Tibial nerve (tissue), 4 donors: ENCODE measurements around the gene TMEM135. TPM values are rescaled to one million over a fixed set of nuclear protein-coding genes. Genes with fewer than 3 reads are reported as not detected.
A peak's percentile ranks its signal among the peaks of the same experiment; 100 is the strongest.

Experiments
- DNase-seq, 2 donors: peaks; one replicate each; pipeline ENCODE4 v3.0.0-alpha.2; 2019; ENCODE audit warnings: low spot score in 2 of 2
- H3K27ac ChIP-seq, 4 donors: fragments of 200-600 bp; sonication (generic) in 3 of 4; one replicate each; pipeline ENCODE4 v1.5.1; 2017 to 2019; ENCODE audit warnings: mild to moderate bottlenecking in 1 of 4
- H3K27me3 ChIP-seq, 2 donors: fragments of 200-600 bp; sonication (generic) in 1 of 2; one replicate each; pipeline versions ENCODE4 v1.5.1 to v1.6.0; 2017 to 2019
- H3K36me3 ChIP-seq, 3 donors: fragments of 200-600 bp; sonication (generic); one replicate each; pipeline ENCODE4 v1.5.1; 2018 to 2019
- H3K4me1 ChIP-seq, 4 donors: fragments of 200-600 bp; sonication (generic) in 3 of 4; one replicate each; pipeline ENCODE4 v1.5.1; 2017 to 2019
- H3K4me3 ChIP-seq, 4 donors: fragments of 200-600 bp; sonication (generic) in 3 of 4; one replicate each; pipeline ENCODE4 v1.5.1; 2017 to 2019; ENCODE audit warnings: mild to moderate bottlenecking in 1 of 4, moderate library complexity in 1 of 4
- H3K9me3 ChIP-seq, 4 donors: fragments of 200-600 bp; sonication (generic) in 3 of 4; one replicate each; pipeline ENCODE4 v1.5.1; 2017 to 2019
- EP300 ChIP-seq, 2 donors: sonication (generic); formaldehyde crosslinking; IDR thresholded peaks; one replicate each; pipeline ENCODE4 v1.6.1; 2017; ENCODE audit warnings: antibody characterized with exemption in 2 of 2, mild to moderate bottlenecking in 1 of 2
- POLR2A ChIP-seq, 2 donors: fragments of 450-650 bp; IDR thresholded peaks; one replicate each; pipeline ENCODE4 v1.6.1; 2017; ENCODE audit warnings: antibody characterized with exemption in 2 of 2, mild to moderate bottlenecking in 2 of 2, moderate library complexity in 2 of 2
- WGBS, 2 donors: methylation state at CpG; one replicate each; pipeline ENCODE4 v1.1.5; 2018; 5-methylcytosine and 5-hydroxymethylcytosine counted together
- total RNA-seq, 4 donors: library from RNA; depleted of rRNA; stranded (reverse); fragments of >200 nt; gene quantifications; one replicate each; pipeline ENCODE4 v1.1.0, GENCODE V29; 2016
- TF ChIP-seq, protein P1 (sequence below), 5 experiments: fragments of 200-600 bp in 3 of 5; fragments of 450-650 bp in 2 of 5; sonication (generic) in 3 of 5; IDR thresholded peaks; one replicate each; pipeline ENCODE4 v1.5.1; 2016 to 2019; ENCODE audit warnings: antibody characterized with exemption in 5 of 5, mild to moderate bottlenecking in 3 of 5, moderate library complexity in 2 of 5

Gene TMEM135
- total RNA-seq, 4 donors from 2014 or later, result 23.2 to 28.5 (median 25.6) TPM

- H3K9me3 ChIP-seq, result no peaks in the 10 kb centered on the region
- H3K4me1 ChIP-seq, result peaks cover 0 to 20% (median 0%) of the 10 kb centered on the region in 4 donors
- DNase-seq, result no peak
- 78 to 86% methylated on average over 1 of the region's 1 CpG for WGBS, 2 donors
- no peaks in the 10 kb centered on the region for H3K27me3 ChIP-seq
- no peak overlapping the region for H3K27ac ChIP-seq
- H3K4me3 ChIP-seq, result no peak overlapping the region
- TF ChIP-seq POLR2A (IDR thresholded peaks at IDR 0.05) (no peak), EP300 (IDR thresholded peaks at IDR 0.05) (no peak)
- TF ChIP-seq, protein P1, sequence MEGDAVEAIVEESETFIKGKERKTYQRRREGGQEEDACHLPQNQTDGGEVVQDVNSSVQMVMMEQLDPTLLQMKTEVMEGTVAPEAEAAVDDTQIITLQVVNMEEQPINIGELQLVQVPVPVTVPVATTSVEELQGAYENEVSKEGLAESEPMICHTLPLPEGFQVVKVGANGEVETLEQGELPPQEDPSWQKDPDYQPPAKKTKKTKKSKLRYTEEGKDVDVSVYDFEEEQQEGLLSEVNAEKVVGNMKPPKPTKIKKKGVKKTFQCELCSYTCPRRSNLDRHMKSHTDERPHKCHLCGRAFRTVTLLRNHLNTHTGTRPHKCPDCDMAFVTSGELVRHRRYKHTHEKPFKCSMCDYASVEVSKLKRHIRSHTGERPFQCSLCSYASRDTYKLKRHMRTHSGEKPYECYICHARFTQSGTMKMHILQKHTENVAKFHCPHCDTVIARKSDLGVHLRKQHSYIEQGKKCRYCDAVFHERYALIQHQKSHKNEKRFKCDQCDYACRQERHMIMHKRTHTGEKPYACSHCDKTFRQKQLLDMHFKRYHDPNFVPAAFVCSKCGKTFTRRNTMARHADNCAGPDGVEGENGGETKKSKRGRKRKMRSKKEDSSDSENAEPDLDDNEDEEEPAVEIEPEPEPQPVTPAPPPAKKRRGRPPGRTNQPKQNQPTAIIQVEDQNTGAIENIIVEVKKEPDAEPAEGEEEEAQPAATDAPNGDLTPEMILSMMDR (IDR thresholded peaks at IDR 0.05), result no peak
- peaks cover 0 to 8% (median 0%) of the 10 kb centered on the region in 3 donors for H3K36me3 ChIP-seq
Observed at GRCh38 chr11:87179621-87180020, 141.9 kb downstream of the TMEM135 start.

- Histone ChIP-seq H3K4me1 (peaks cover 0 to 16% (median 0%) of the 10 kb centered on the region in 4 donors), H3K4me3 (no peak overlapping the region), H3K27ac (no peak overlapping the region), H3K9me3 (no peaks in the 10 kb centered on the region), H3K27me3 (no peaks in the 10 kb centered on the region), H3K36me3 (peaks cover 0 to 8% (median 0%) of the 10 kb centered on the region in 3 donors)
- 29 to 32% methylated on average over 2 of the region's 2 CpGs for WGBS, 2 donors
- DNase-seq, result no peak
- TF ChIP-seq, protein P1 (IDR thresholded peaks at IDR 0.05), result no peak
- no peak for TF ChIP-seq POLR2A (IDR thresholded peaks at IDR 0.05)
- TF ChIP-seq EP300 (IDR thresholded peaks at IDR 0.05), result no peak
Observed at GRCh38 chr11:87180742-87181141, 143.0 kb downstream of the TMEM135 start.

DNA sequence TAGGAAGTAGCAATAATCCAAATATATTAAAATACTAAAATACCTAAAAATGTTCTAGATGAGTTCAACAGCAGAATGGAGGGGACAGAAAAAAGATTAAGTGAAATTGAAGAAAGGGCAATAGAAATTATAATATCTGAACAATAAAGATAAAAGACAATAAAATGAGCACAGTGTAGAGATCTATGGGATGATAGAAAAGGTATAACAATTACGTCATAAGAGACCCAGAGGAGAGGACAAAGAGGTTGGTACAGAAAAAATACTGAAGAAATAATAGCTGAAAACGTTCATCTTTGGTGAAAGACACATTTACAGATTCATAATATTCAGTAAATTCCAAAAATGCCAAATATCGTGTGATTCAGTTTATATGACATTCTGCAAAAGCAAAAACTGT, 143.4 kb downstream of the TMEM135 start:
- WGBS, 2 donors, result 52 to 54% methylated on average over 3 of the region's 3 CpGs
- Histone ChIP-seq H3K4me3 (no peak overlapping the region), H3K9me3 (no peaks in the 10 kb centered on the region), H3K27ac (no peak overlapping the region), H3K36me3 (peaks cover 0 to 8% (median 0%) of the 10 kb centered on the region in 3 donors), H3K27me3 (no peaks in the 10 kb centered on the region), H3K4me1 (peaks cover 0 to 16% (median 0%) of the 10 kb centered on the region in 4 donors)
- TF ChIP-seq POLR2A (IDR thresholded peaks at IDR 0.05) (no peak), EP300 (IDR thresholded peaks at IDR 0.05) (no peak)
- TF ChIP-seq, protein P1 (IDR thresholded peaks at IDR 0.05), result no peak
- DNase-seq, result no peak

GRCh38 chr11:87185228-87185627, 147.5 kb downstream of the TMEM135 start:
- no peak overlapping the region for H3K27ac ChIP-seq
- no peaks in the 10 kb centered on the region for H3K9me3 ChIP-seq
- WGBS, 2 donors, result 88 to 89% methylated on average over 2 of the region's 2 CpGs
- no peak overlapping the region for H3K4me3 ChIP-seq
- peaks cover 0 to 29% (median 2%) of the 10 kb centered on the region in 4 donors for H3K4me1 ChIP-seq
- no peak for TF ChIP-seq POLR2A (IDR thresholded peaks at IDR 0.05)
- TF ChIP-seq, protein P1 (IDR thresholded peaks at IDR 0.05), result no peak
- TF ChIP-seq EP300 (IDR thresholded peaks at IDR 0.05), result no peak
- no peak for DNase-seq
- H3K36me3 ChIP-seq, result no peaks in the 10 kb centered on the region
- H3K27me3 ChIP-seq, result no peaks in the 10 kb centered on the region

DNA sequence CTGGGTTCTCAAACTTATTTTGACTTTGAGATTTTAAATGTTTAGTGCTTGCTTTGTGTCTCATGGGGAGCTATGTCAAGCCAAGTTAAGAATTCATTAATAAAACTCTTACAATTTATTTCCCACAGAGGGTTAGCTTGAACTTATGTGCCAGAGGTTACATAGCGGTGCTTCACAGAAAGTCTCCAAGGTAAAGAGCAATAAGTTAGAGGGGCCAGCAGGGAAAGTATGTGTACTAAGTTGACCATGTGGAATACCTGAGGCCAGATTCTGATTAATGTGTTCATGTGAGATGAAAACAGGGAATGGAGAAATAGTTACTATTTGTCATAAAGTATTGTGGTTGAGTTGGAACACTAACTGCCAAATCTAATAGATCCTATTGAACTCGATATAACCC, 149.3 kb downstream of the TMEM135 start:
- 37 to 73% methylated on average over 2 of the region's 2 CpGs for WGBS, 2 donors
- Histone ChIP-seq H3K36me3 (no peaks in the 10 kb centered on the region), H3K4me1 (peaks cover 0 to 15% (median 2%) of the 10 kb centered on the region in 4 donors), H3K4me3 (no peak overlapping the region), H3K9me3 (no peaks in the 10 kb centered on the region), H3K27ac (peak overlapping the region in 2 of 4 donors; percentile 59 to 81), H3K27me3 (no peaks in the 10 kb centered on the region)
- no peak for TF ChIP-seq EP300 (IDR thresholded peaks at IDR 0.05)
- TF ChIP-seq, protein P1 (IDR thresholded peaks at IDR 0.05), result no peak
- no peak for TF ChIP-seq POLR2A (IDR thresholded peaks at IDR 0.05)
- no peak for DNase-seq
